NCI-H1417 treated with DMSO at 0.1 percent for 48 hours (cell line): ENCODE measurements around the gene DMBX1.

Source experiments
- DNase-seq: peaks from one replicate; lab custom pipeline; 2025; lab: John Stamatoyannopoulos, UW

DMBX1 gene

DNA sequence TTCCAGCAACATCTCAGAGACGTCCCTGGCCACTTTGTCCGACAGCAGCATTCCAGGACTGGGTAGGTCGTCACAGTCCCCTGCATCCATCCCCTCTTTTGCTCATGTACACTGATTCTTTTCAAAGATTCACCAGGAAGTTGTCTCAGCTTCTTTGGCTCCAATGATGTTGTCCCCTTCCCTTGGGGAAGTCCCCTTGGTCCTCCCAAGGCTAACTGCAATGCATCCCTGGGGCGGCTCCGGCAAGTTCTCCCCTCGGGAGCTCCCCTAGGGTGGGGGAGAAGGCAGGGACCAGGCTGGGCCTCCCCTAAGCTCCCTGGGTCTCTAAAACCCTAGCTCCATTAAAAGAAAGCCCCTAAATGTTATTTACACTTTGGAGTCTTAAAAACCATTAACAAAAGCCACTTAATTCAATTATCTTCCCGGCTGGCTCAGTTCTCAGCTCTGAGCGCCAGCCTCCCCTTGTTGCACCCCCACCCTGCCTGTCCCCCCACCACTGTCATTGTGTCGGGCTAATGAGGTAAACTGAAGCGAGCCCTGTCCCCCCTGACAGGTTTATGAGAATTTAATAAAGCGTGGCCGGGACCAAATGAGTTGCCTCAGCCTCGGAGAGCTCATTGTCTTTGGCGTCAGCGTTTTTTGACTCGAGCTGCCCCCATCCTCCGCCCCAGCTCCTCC is 36.5 kb downstream of the DMBX1 start:
- DNase-seq: peak; percentile 9

DNA sequence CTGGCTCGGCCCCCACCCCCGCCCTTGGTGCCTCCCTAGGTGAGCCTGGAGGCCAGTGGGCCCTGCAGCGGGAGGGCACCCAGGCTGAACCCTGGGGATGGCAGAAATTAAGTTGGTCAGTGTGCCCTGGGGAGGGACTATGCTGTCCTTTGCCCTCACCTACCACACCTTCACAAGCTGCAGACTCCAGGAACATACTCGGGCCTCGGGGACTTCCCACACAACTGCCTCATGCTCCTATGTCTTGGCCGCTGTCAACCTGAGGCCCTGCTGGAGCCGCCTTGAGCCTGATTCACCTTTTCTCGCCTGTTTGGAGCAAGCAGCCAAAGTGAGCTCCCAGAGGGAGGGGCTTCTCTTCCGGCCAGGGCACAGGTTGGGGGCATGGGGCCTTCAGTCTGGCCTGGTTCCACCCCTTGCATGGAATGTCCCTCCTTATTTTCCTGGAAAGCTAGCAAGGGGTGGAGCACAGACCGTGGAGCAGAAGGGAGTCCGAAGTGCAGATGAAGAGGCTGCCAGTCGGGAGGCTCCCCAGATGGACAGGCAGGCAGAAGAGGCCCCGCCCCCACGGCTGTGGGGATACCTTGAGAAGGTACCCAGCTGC is 37.2 kb downstream of the DMBX1 start:
- DNase-seq: no peak

DNA sequence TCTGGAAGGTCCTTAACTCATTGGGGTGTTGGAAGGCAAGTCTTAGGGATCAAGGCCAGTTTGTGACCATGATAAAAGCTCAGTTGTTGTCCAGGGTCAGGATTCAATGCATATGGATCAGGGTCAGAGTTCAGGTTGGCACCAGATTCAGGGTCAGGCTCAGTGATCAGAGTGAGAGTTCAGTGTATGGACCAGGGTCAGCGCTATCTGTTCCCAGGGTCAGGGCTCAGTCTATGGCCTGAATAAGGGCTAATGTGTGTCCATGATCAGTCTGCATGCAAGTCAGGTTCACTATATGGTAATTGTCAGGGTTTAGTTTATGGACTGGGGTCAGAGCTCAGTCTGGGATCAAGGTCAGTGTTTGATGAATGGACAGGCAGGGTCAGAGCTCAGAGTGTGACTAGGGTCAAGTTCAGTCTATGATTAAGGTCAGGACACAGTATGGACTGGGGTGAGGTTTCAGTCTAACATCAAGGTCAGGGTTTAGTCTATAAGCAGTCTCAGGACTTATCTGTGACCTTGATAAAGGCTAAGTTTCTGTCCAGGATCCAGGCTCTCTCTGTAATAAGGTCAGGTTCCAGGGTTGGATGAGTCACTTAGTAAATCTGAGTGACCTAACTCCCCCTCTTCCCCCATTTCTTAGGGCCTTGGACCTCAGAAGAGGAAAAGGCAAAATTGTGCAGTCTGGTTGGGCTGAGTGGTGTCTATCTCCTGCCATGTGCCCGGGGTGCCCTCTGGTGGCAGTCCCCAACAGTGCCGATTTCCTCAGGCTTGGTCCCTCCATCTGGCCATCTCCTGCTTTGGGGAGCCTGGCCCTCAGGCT is 38.0 kb downstream of the DMBX1 start:
- no peak for DNase-seq

- no peak for DNase-seq
These were observed 38.8 kb downstream of the DMBX1 start for GRCh38 chr1:46528297-46528955.

DNA sequence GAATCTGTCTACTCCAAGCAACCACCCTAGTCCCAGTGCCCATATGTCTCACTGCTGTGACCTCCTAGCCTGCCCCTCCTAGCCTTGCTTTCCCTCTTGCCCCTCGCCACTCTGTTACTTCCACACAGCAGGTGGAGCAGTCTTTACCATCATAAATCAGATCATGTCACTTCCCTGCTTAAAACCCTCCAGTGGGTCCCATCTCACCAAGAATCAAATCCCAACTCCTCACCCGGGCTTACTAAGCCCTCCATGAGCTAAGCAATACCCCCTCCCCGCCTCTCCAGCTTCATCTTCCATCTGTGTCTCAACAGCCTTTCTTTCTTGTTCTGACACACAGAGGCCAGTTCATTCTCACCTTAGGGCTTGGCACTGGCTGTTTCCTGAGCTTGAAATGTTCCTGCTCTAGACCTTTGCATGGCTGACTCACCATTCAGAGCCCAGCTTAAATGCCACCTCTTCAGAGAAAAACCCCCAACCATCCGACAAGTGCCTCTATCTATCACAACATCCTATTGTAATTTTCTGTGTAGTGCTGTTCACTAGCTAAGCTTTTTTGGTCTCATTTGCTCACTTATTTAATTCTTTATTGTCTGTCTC is 39.5 kb downstream of the DMBX1 start:
- DNase-seq: no peak

GRCh38 chr1:46530311-46530710 is 40.7 kb downstream of the DMBX1 start:
- no peak for DNase-seq

- DNase-seq: no peak
These were observed 41.3 kb downstream of the DMBX1 start for GRCh38 chr1:46530791-46531409.

- DNase-seq: no peak
These were observed 42.5 kb downstream of the DMBX1 start for GRCh38 chr1:46532095-46532494.

DNA sequence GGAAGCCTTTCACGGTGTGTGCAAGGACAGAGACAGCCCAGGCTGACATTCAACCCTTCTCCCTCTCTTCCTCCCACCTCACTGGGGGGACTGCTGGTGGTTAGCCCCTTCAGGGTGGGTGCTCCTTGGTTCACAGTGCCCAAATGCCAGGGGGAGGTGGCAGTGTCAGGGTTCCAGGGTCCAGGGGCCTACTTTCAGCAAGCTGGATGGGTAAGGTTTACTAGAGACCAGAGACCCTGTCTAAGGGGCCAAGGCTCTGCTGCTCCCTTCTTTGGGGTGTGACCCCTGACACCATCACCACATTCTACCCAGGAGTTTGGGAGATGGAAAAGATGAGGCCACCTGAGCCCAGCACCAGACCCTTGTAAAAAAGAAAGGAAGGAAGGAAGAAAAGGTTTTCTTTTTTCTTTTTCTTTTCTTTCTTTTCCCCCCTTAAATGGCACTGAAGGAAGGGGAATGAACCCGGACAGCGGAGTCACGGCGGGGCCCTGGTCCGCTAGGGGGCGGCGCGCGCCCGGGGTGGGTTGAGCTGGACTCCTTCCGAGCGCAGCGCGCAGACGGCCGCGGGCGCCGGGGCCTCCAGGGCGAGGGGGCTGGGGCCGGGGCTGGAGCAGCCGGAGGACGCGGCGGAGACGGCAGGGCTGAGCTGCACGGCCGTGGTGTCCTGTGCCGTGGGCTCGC is 43.0 kb downstream of the DMBX1 start:
- no peak for DNase-seq

DNA sequence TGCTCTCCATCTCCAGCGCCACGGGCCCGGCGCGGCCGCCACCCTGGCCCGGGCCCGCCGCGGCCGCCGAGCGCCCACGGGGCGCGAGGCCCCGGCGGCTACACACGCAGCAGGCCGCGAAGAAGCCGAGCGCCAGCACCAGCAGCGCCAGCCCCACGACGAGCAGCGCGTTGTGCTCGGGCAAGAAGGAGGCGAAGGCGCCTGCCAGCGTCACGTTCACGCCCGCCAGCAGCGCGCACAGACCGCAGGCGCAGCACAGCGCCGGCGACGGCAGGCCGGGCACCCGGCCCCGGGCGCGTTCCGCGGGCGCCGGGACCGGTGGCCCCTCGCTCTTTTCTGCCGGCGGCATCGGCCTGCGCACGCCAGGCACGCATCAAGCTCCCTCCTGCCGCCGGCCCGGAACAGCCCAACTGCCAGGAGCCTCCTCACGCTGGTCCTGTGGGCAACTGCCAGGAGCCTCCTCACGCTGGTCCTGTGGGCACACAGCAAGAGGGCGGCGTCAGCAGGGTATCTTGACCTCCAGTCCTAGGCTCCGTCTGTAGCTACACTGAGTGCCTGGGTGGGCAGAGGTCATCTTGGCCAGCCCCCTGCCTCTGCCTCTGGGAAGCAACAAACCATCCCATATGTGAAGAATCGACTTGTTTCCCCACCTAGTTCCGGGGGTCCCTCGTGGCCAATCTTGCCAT is 43.7 kb downstream of the DMBX1 start:
- DNase-seq: no peak

DNA sequence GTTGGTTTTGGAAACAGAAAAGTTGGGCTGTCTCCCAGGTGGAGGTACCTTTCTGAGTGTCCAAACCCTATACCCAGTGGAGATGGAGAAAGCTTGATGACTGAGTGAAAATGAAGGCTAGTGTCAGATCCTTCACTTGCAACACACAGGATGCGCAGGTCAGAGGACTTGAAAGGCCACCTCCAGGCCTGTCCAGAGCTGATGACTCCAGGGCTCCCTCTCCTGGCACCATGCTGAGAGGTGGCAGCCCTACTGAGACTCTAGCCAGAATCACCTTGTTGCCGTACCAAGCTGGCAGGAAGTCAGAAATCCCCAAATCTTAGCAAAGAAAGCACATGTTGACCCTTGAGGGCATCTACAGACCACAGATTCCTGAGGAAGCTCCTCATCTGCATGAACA is 45.4 kb downstream of the DMBX1 start:
- DNase-seq: no peak

- DNase-seq: no peak
These were observed 46.9 kb downstream of the DMBX1 start for GRCh38 chr1:46536527-46536926.

- no peak for DNase-seq
These were observed 48.0 kb downstream of the DMBX1 start for GRCh38 chr1:46537651-46538050.

GRCh38 chr1:46538147-46538546 is 48.5 kb downstream of the DMBX1 start:
- DNase-seq: no peak
